Measurements from ENCODE around the gene GPR78.

The GPR78 gene

GRCh38 chr4:8547108-8547911, 32.9 kb upstream of the GPR78 start:
- DNase-seq (ENCODE audit: low spot score), result no peak

- no peak for DNase-seq (ENCODE audit: low spot score)
Measured at GRCh38 chr4:8547912-8548730, 32.1 kb upstream of the GPR78 start.

- no peak for DNase-seq (ENCODE audit: low spot score)
Measured at GRCh38 chr4:8548731-8549351, 31.4 kb upstream of the GPR78 start.

- no peak for DNase-seq (ENCODE audit: low spot score)
Measured at GRCh38 chr4:8549352-8549931, 30.8 kb upstream of the GPR78 start.

- no peak for DNase-seq (ENCODE audit: low spot score)
Measured at GRCh38 chr4:8550691-8551090, 29.5 kb upstream of the GPR78 start.

- DNase-seq (ENCODE audit: low spot score), result no peak
Measured at GRCh38 chr4:8552024-8552423, 28.2 kb upstream of the GPR78 start.

DNA sequence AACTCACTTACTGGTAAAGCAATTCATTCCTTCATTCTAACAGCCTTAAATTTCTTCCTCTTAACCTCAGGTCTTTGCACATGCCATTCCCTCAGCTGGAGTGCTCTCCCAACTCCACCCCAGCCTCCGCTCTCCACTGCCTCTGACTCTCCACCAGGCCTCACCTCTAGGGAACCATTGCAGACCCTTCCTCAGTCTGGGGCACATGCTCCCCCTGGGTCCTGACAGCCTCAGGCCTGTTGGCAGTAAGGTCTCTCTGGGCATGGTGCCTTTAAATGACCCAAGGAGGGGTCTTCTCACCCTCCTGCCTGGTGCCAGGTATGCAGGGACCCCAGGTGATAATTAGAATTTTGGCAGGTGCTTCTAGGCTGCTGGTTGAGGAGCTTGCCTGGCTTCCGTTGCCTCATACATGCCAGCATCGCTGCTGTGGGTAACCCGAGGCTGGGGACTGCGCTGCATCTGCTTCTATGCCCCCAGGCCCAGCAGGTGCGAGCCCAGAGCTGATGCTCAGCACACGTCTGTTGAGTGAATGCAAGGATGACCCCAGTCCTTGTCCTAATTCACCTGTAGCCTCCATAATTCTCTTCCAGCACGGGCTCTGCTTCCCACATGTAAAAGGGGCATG, 27.5 kb upstream of the GPR78 start:
- no peak for DNase-seq (ENCODE audit: low spot score)

DNA sequence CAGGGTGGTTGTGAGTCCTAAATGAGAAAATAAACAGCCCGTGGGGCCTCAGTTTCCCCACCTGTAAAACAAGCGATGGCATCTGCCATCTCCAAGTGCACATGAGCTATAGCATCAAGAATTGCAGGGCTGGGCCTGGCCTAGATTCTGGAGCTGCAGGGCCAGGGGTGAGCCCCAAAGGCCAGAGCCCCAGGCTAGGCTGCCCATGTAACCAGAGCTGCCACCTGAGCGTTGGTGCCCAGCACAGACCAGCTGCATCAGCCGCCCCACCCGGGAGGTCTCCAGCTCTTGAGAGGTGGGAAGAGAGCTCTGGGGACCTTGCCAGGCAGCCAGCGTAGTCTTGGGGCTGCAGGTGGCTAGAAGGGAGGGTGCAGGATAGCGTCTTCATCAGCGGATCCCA, 27.0 kb upstream of the GPR78 start:
- no peak for DNase-seq (ENCODE audit: low spot score)

GRCh38 chr4:8553991-8554405, 26.2 kb upstream of the GPR78 start:
- DNase-seq (ENCODE audit: low spot score), result no peak

- no peak for DNase-seq (ENCODE audit: low spot score)
Measured at GRCh38 chr4:8554555-8555100, 25.6 kb upstream of the GPR78 start.

DNA sequence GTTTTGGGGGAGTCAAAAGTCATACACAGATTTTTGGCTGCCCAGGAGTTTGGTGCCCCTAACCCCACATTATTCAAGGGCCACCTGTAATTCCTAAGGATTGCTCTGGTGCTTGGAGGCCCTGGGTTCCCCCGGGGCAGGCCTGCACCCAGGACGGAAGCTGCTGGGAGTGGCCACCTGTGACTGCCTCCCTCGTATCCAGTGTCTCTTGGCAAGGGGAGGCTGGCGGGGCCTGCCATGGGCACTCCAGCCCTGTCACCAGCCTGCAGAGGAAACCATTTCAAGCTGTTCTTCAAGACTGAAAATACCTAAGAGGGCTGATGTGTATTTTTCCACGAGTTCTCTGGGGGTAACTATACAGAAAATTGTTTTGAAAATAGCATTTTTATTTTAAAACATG, 24.5 kb upstream of the GPR78 start:
- no peak for DNase-seq (ENCODE audit: low spot score)

DNA sequence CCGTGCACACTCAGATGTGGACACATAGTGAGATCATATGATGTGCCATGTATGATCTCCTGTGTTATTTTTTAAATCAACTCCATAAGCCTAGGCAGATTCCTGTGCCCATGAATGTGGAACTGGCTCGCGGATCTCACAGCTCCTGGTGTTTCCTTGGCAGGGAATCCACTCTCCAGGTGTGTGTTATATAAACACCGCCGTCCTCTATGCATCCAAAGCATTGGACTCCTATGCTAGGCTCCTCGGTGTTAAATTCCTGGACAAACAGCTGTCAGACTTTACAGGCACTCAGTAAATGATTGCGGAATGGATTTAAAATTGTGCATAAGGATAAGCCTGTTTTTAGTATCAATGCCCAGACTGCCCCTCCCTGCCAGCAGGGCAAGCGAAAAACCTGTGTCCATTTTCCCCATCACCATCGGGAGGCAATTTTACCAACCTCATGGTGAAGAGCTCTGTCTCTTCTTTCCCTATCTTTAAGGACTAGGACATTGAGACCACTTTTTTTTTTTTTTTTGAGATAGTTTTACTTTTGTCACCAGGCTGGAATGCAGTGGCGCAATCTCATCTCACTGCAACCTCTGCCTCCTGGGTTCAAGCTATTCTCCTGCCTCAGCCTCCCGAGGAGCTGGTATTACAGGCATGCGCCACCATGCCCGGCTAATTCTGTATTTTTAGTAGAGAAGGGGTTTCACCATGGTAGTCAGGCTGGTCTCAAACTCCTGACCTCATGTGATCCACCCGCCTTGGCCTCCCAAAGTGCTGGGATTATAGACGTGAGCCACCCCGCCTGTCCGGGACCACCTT, 23.6 kb upstream of the GPR78 start:
- DNase-seq (ENCODE audit: low spot score), result no peak

GRCh38 chr4:8557151-8558076, 22.8 kb upstream of the GPR78 start:
- DNase-seq (ENCODE audit: low spot score), result no peak

DNA sequence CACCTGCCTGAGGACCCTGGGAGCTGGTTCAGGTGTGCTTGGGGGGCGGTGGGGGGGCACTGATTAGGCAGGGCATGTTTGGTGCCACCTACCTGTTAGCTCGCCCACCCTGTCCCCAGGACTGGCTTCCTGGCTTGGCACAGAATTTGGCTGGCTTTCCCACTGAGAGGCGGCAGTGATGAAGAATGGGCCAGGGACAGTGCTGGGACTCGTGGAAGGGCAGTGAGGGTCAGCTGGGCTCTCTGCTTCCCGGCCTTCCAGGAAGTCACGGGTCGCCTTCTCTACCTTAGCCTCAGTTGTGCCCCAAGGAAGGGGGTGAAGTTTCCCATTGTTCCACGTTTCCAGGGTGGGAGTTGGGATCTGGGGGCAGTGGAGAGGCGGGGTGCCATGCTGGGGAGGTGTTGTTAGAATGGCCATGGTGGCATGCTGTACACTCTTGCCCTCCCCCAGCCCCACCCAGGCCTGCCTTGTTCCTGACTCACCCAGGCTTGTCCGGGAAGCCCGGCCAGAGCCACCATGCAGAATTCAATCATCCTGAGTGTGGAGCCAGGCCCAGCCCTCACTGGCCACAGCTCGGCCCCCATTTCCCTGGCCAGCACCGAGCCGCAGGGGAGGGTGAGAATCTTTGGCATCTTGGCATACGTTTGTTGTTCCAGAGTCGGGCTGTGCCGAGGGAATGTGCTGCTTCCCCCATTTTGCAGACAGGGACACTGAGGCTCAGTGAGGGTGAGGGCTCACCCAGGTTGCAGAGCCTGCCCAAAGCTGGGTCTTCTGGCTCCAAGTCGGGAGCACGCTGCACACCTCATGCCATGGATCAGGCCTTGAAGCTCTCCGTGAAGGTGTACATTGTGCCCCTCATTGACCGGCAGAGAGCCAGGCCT, 21.9 kb upstream of the GPR78 start:
- no peak for DNase-seq (ENCODE audit: low spot score)

DNA sequence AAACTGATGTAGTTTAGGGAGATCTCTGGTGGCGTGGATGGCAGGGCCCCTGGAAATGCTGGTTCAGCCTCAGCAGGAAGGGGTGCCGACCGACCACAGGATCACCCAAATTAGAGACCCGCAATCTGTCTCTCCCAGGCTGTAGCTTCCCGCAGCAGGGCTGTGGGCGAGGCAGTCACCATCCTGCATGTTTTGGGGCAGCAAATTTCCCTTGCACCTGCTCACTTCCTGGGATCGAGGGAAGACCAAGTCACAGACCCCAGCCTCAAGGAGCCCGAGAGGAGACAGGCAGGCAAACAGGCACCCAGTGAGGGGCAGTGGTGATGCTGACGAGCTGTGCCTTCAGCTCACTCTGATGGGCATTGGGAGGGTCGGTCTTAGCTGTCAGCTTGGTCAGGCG, 21.2 kb upstream of the GPR78 start:
- DNase-seq (ENCODE audit: low spot score), result no peak

GRCh38 chr4:8559524-8560264, 20.5 kb upstream of the GPR78 start:
- no peak for DNase-seq (ENCODE audit: low spot score)

GRCh38 chr4:8560265-8561047, 19.7 kb upstream of the GPR78 start:
- DNase-seq (ENCODE audit: low spot score), result no peak

All from hematopoietic multipotent progenitor cell treated with erythropoietin and hydrocortisone succinate and interleukin-3 and kit ligand, for 17 days (in vitro differentiated cells).